Right lobe of liver (tissue), 6 donors: ENCODE measurements around the gene CHD8. TPM values are rescaled to one million over a fixed set of nuclear protein-coding genes. Genes with fewer than 3 reads are reported as not detected.

Experiments used
- ATAC-seq, 4 donors: fragments of 200-7000 bp; cut with Tn5 transposase; one replicate each; pipeline ENCODE4 v1.9.1; 2020; ENCODE audit warnings: mild to moderate bottlenecking in 4 of 4, moderate library complexity in 4 of 4
- DNase-seq, 3 donors: peaks; one replicate each; pipeline ENCODE4 v3.0.0-alpha.2; 2020
- H3K27ac ChIP-seq, 3 donors: fragments of 200-600 bp; one replicate each; pipeline ENCODE4 v1.8.0; 2022
- H3K27me3 ChIP-seq, 2 donors: fragments of 200-600 bp; one replicate each; pipeline ENCODE4 v1.8.0; 2022
- H3K36me3 ChIP-seq, 4 donors: fragments of 200-600 bp; sonication (generic) in 1 of 4; one replicate each; pipeline versions ENCODE4 v1.5.1 to v1.8.0; 2017 to 2022; ENCODE audit warnings: control low read depth in 1 of 4
- H3K4me1 ChIP-seq, 4 donors: fragments of 200-600 bp; sonication (generic) in 1 of 4; one replicate each; pipeline versions ENCODE4 v1.5.1 to v1.8.0; 2017 to 2022; ENCODE audit warnings: control low read depth in 1 of 4
- H3K4me3 ChIP-seq, 3 donors: fragments of 200-600 bp; one replicate each; pipeline ENCODE4 v1.8.0; 2022
- H3K9me3 ChIP-seq, 4 donors: fragments of 200-600 bp; sonication (generic) in 1 of 4; one replicate each; pipeline versions ENCODE4 v1.5.1 to v1.8.0; 2017 to 2022; ENCODE audit warnings: control low read depth in 1 of 4
- CTCF ChIP-seq, 4 donors: fragments of 200-600 bp in 3 of 4; fragments of 450-650 bp in 1 of 4; IDR thresholded peaks; one replicate each; pipeline versions ENCODE4 v1.5.1 to v1.8.0; 2016 to 2022; ENCODE audit warnings: antibody characterized with exemption in 4 of 4, mild to moderate bottlenecking in 2 of 4
- POLR2A ChIP-seq: fragments of 450-650 bp; IDR thresholded peaks from one replicate; pipeline ENCODE4 v1.6.1; 2017; ENCODE audit warnings: antibody characterized with exemption, mild to moderate bottlenecking
- WGBS: methylation state at CpG from one replicate; pipeline ENCODE4 v1.1.6; 2018; ENCODE audit warnings: low coverage, low lambda C conversion rate; ENCODE audit not compliant: insufficient coverage; ENCODE audit errors: missing lambda C conversion rate; 5-methylcytosine and 5-hydroxymethylcytosine counted together
- intact Hi-C, 2 donors: fragments of 100-400 bp; cut with DNase I; formaldehyde crosslinking; loops; one replicate each; pipeline versions ENCODE4 v1.11.2 to v1.14.1; 2022
- small RNA-seq, 2 experiments: library from RNA; depleted of rRNA; stranded (forward); fragments of <200 nt; gene quantifications; one replicate each; pipeline ENCODE3, GENCODE V24; 2016
- total RNA-seq, 6 experiments: library from RNA; depleted of rRNA in 2 of 6; stranded (reverse); fragments of >200 nt in 2 of 6; fragmentation: NEBNext Ultra II Directional in 3 of 6; extraction: Animal tissue kit (Norgen Biotek cat#: 25700) in 3 of 6; gene quantifications; one replicate each; pipeline versions ENCODE4 v1.1.0 to v1.2.4, GENCODE V29; 2016 to 2023
- donor health status: DM: no; HTN: yes; CAD: no.
- donor health status: DM: no; HTN: no; CAD: no.
- donor health status: DM: no; HTN: no; CAD: no.
- donor health status: DM: no; HTN: yes; CAD: no.
- donor health status: DM: no; HTN: yes; CAD: no.

The CHD8 gene
- total RNA-seq, 6 experiments from 2014 or later: 20.5 to 28.3 (median 24.8) TPM

- H3K4me3 ChIP-seq: no peak overlapping the region
- no peaks in the 10 kb centered on the region for H3K9me3 ChIP-seq
- no peaks in the 10 kb centered on the region for H3K27me3 ChIP-seq
- no peaks in the 10 kb centered on the region for H3K4me1 ChIP-seq
- H3K36me3 ChIP-seq: no peaks in the 10 kb centered on the region
- WGBS: 66% methylated on average over 12 of the region's 13 CpGs
- TF ChIP-seq POLR2A (no peak), CTCF (IDR thresholded peaks at IDR 0.05) (no peak)
- ATAC-seq: peak in 2 of 4 donors; percentile 26 to 35
- intact Hi-C loops: no loop called here
- H3K27ac ChIP-seq: no peak overlapping the region
- DNase-seq: no peak
Observed at GRCh38 chr14:21343035-21343794, 112.7 kb downstream of the CHD8 start.

Small RNA genes lying within 50 kb of the gene (small RNA-seq; reads per million reads assigned to genes)
- gene RN7SL650P: 0 reads per million in 2 experiments
- gene SNORD8: 10,560 to 10,719 reads per million in 2 experiments
- gene SNORD9: 23.3 to 25.5 reads per million in 2 experiments

Other genes starting within 250 kb of the CHD8 start
- 100 to 1,000 TPM; 170 to 247 (median 229) TPM for gene HNRNPC, start 186.7 kb downstream of the CHD8 start, total RNA-seq
- gene RPGRIP1, start 176.0 kb downstream of the CHD8 start, total RNA-seq: 1 to 10 TPM in 3 of 6 experiments, under 1 TPM in 3; 0.22 to 1.8 (median 1.0) TPM
- gene SUPT16H, start 72.1 kb downstream of the CHD8 start, total RNA-seq: 10 to 100 TPM; 13.0 to 28.8 (median 19.5) TPM
- gene RAB2B, start 20.8 kb upstream of the CHD8 start, total RNA-seq: 1 to 10 TPM; 6.8 to 9.4 (median 8.0) TPM
- gene TOX4, start 21.1 kb upstream of the CHD8 start, total RNA-seq: 10 to 100 TPM; 19.9 to 37.0 (median 33.3) TPM
- 10 to 100 TPM; 14.7 to 26.7 (median 18.4) TPM for gene METTL3, start 55.2 kb upstream of the CHD8 start, total RNA-seq
- 1 to 10 TPM in 2 of 6 experiments, under 1 TPM in 4; 0.40 to 2.9 (median 0.69) TPM for gene SALL2, start 70.2 kb upstream of the CHD8 start, total RNA-seq
- gene OR10G3, start 124.0 kb upstream of the CHD8 start, total RNA-seq: not detected
- gene OR10G2, start 178.8 kb upstream of the CHD8 start, total RNA-seq: not detected
- not detected for gene OR4E2, start 197.7 kb upstream of the CHD8 start, total RNA-seq
- not detected for gene OR4E1, start 217.7 kb upstream of the CHD8 start, total RNA-seq